ENCODE measurements around the gene FRS2. TPM values are rescaled to one million over a fixed set of nuclear protein-coding genes. Genes with fewer than 3 reads are reported as not detected.

The FRS2 gene
- total RNA-seq, 1 donor from 2014 or later: 23.8 TPM

GRCh38 chr12:69588527-69588926 lies 118.3 kb downstream of the FRS2 start:
- no peaks in the 10 kb centered on the region for H3K9me3 Mint-ChIP-seq
- intact Hi-C loops (cut with micrococcal nuclease): loop anchor here (5.0 kb wide), 1 partner anchor 976 kb away; the partner anchor contains the start of gene RAP1B
- POLR2A ChIA-PET: no interaction called here

GRCh38 chr12:69589082-69589481 lies 118.9 kb downstream of the FRS2 start:
- H3K27ac Mint-ChIP-seq: no peak overlapping the region
- H3K36me3 Mint-ChIP-seq (ENCODE audit: low read depth): peaks cover 71% of the 10 kb centered on the region
- DNase-seq: no peak
- TF ChIP-seq, protein P1, sequence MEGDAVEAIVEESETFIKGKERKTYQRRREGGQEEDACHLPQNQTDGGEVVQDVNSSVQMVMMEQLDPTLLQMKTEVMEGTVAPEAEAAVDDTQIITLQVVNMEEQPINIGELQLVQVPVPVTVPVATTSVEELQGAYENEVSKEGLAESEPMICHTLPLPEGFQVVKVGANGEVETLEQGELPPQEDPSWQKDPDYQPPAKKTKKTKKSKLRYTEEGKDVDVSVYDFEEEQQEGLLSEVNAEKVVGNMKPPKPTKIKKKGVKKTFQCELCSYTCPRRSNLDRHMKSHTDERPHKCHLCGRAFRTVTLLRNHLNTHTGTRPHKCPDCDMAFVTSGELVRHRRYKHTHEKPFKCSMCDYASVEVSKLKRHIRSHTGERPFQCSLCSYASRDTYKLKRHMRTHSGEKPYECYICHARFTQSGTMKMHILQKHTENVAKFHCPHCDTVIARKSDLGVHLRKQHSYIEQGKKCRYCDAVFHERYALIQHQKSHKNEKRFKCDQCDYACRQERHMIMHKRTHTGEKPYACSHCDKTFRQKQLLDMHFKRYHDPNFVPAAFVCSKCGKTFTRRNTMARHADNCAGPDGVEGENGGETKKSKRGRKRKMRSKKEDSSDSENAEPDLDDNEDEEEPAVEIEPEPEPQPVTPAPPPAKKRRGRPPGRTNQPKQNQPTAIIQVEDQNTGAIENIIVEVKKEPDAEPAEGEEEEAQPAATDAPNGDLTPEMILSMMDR (IDR thresholded peaks at IDR 0.05): no peak
- intact Hi-C loops (cut with micrococcal nuclease): loop anchor here (5.0 kb wide), 1 partner anchor 977 kb away; the partner anchor contains the start of gene RAP1B
- peaks cover 8% of the 10 kb centered on the region for H3K4me1 Mint-ChIP-seq
- ATAC-seq (ENCODE audit: low read depth): no peak
- ChIA-PET CTCF (no interaction called here), POLR2A (no interaction called here)
- no peak overlapping the region for H3K4me3 Mint-ChIP-seq
- H3K9me3 Mint-ChIP-seq: no peaks in the 10 kb centered on the region
- no peaks in the 10 kb centered on the region for H3K27me3 Mint-ChIP-seq

More at GRCh38 chr12:69588527-69588926, 118.3 kb downstream of the FRS2 start:
- ATAC-seq (ENCODE audit: low read depth) (no peak), DNase-seq (no peak)
- TF ChIP-seq, protein P1 (IDR thresholded peaks at IDR 0.05): no peak
- Mint-ChIP-seq H3K4me3 (no peak overlapping the region), H3K4me1 (peaks cover 8% of the 10 kb centered on the region), H3K27me3 (no peaks in the 10 kb centered on the region), H3K36me3 (ENCODE audit: low read depth) (peaks cover 66% of the 10 kb centered on the region), H3K27ac (no peak overlapping the region)
- CTCF ChIA-PET: no interaction called here

GRCh38 chr12:69595689-69596088 lies 125.5 kb downstream of the FRS2 start:
- TF ChIP-seq, protein P1 (IDR thresholded peaks at IDR 0.05): no peak
- H3K4me1 Mint-ChIP-seq: no peaks in the 10 kb centered on the region
- no peaks in the 10 kb centered on the region for H3K27me3 Mint-ChIP-seq
- DNase-seq: no peak
- no peak overlapping the region for H3K27ac Mint-ChIP-seq
- no peaks in the 10 kb centered on the region for H3K9me3 Mint-ChIP-seq
- ATAC-seq (ENCODE audit: low read depth): no peak
- H3K4me3 Mint-ChIP-seq: no peak overlapping the region
- ChIA-PET CTCF (no interaction called here), POLR2A (interaction anchor here (0.6 kb wide), 1 partner anchor 257 kb away, joined by 4 read pairs; no protein-coding TSS in a partner anchor)
- intact Hi-C loops (cut with micrococcal nuclease): no loop called here
- peaks cover 85% of the 10 kb centered on the region for H3K36me3 Mint-ChIP-seq (ENCODE audit: low read depth)

- CTCF ChIA-PET: no interaction called here
- TF ChIP-seq, protein P1 (IDR thresholded peaks at IDR 0.05): no peak
- Mint-ChIP-seq H3K4me1 (no peaks in the 10 kb centered on the region), H3K27ac (no peak overlapping the region), H3K4me3 (no peak overlapping the region), H3K9me3 (no peaks in the 10 kb centered on the region), H3K36me3 (ENCODE audit: low read depth) (peaks cover 88% of the 10 kb centered on the region), H3K27me3 (no peaks in the 10 kb centered on the region)
- ATAC-seq (ENCODE audit: low read depth): no peak
- intact Hi-C loops (cut with micrococcal nuclease): no loop called here
- POLR2A ChIA-PET: no interaction called here
- DNase-seq: no peak
These were observed 128.1 kb downstream of the FRS2 start for GRCh38 chr12:69598174-69598753.

GRCh38 chr12:69600804-69601203 lies 130.6 kb downstream of the FRS2 start:
- Mint-ChIP-seq H3K9me3 (no peaks in the 10 kb centered on the region), H3K27ac (no peak overlapping the region), H3K4me1 (no peaks in the 10 kb centered on the region), H3K36me3 (ENCODE audit: low read depth) (peaks cover 70% of the 10 kb centered on the region), H3K4me3 (no peak overlapping the region), H3K27me3 (no peaks in the 10 kb centered on the region)
- ATAC-seq (ENCODE audit: low read depth): no peak
- no peak for DNase-seq
- intact Hi-C loops (cut with micrococcal nuclease): no loop called here
- TF ChIP-seq, protein P1 (IDR thresholded peaks at IDR 0.05): no peak
- ChIA-PET CTCF (no interaction called here), POLR2A (no interaction called here)

Measured in activated B cell treated with CpG ODN at 0.5 μM for 24 hours (primary cell).